GM12873 (cell line): Measurements from ENCODE around the gene ILF3.

Experiments
- TF ChIP-seq, protein P1 (sequence below): IDR thresholded peaks from 2 replicates; pipeline ENCODE4 v1.5.1; 2012; ENCODE audit warnings: low read depth, mild to moderate bottlenecking, moderate library complexity, low read length, control low read depth; ENCODE audit not compliant: insufficient read depth; ENCODE audit errors: missing control alignments

The ILF3 gene

DNA sequence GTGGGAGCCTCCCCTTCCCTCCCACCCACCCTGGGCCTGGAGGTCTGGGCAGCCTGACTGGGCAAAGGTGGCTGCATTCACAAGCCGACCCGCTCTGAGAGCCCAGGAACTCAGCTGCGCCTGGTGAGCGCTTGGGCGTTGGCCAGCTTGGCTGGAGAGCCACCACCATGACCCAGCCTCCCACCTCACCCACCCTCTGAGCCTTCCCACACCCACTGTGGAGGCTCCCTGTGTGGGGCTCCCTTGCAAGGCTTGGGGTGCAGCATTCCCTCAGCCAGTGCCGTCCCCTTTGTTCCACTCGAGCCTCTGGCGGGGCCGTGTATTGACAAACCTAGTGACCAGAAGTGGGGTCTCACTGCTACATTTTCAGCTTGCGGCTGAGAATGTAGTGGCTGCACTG lies 32.0 kb downstream of the ILF3 start:
- TF ChIP-seq, protein P1, sequence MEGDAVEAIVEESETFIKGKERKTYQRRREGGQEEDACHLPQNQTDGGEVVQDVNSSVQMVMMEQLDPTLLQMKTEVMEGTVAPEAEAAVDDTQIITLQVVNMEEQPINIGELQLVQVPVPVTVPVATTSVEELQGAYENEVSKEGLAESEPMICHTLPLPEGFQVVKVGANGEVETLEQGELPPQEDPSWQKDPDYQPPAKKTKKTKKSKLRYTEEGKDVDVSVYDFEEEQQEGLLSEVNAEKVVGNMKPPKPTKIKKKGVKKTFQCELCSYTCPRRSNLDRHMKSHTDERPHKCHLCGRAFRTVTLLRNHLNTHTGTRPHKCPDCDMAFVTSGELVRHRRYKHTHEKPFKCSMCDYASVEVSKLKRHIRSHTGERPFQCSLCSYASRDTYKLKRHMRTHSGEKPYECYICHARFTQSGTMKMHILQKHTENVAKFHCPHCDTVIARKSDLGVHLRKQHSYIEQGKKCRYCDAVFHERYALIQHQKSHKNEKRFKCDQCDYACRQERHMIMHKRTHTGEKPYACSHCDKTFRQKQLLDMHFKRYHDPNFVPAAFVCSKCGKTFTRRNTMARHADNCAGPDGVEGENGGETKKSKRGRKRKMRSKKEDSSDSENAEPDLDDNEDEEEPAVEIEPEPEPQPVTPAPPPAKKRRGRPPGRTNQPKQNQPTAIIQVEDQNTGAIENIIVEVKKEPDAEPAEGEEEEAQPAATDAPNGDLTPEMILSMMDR: no peak

DNA sequence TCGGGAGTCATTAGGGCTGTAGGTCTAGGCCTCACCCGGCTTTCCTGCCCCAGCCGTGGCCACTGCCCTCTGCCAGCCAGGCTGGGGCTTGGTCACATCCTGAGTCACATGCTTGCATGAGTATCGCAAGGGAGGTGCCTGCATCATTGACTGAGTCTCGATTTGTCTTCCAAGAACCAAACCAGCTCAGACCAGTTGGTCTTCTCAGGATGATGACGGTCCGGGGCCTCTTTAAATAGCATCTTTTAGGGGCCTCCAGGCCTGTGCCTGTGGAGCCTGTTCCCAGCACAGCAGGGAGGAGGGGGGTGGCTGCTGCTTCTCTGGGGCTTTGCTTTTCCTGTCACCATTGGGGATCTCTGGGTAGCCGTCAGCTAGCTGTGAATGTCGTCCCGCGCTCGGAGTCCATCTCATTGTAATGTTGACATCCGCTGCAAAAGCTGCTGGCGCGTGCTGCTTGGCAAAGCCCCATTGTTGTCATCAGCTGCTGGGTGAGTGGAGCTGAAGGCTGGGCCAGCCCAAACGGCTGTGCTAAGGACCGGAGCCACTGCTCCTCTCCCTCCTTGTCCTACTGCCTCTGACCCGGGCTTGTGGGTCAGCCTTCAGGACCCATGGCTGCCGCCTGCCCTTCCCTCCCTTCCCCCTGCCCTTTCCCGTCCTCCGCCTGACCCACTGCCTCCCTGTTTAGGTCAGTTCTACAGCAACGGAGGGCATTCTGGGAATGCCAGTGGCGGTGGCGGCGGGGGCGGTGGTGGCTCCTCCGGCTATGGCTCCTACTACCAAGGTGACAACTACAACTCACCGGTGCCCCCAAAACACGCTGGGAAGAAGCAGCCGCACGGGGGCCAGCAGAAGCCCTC lies 32.7 kb downstream of the ILF3 start:
- TF ChIP-seq, protein P1: no peak

DNA sequence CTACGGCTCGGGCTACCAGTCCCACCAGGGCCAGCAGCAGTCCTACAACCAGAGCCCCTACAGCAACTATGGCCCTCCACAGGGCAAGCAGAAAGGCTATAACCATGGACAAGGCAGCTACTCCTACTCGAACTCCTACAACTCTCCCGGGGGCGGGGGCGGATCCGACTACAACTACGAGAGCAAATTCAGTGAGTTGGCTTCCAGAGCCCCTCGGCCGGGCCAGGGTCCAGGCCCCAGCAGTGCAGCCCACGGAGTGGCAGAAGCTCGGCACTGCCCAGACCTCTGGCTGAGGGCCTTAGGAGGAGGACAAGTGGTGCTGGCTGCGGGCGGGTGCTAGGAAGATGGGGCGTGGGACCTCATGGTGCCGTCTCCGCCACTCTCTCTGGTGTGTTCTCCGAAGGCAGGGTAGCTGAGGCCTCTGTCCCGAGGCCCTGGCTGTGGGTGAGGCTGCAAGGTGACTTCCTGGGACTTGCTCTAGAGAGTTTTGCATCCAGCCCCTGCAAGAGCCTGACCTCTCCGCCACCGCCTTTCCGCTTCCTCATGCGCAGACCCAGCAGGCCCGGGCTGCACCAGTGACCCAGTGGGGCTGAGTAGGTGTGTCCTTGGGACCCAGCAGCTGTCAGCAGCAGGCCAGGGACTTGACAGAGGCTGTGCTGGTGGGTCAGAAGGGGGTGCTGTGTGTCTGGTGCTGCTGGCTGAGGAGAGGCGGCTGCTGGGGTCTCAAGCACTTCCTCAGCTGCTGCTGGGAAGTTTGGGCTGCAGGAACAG lies 33.6 kb downstream of the ILF3 start:
- TF ChIP-seq, protein P1: no peak

DNA sequence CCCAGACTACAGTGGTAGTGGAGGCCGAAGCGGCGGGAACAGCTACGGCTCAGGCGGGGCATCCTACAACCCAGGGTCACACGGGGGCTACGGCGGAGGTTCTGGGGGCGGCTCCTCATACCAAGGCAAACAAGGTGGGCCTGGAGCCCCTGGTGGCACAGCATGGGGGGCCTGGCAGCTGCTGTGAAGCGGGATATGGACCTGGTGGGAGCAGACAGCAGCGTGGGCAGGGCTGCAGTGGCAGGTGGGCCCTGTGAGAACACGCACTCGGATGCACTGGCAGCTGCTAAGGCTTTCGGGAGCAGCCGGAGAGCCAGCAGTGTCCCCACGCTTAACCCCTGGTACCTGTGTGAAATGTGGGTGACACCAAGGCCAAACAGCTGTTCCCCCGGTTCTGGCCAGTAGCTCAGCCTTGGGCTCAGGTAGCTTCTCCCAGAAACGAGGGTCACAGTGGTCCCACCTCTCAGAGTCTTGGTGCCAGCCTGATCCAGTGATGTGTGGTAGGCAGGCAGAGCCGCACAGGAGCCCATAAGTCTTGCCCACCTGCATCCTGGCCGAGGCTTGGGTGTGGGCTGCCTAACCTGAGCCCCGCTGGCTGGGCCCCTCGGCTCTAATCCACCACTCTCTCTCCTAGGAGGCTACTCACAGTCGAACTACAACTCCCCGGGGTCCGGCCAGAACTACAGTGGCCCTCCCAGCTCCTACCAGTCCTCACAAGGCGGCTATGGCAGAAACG lies 34.6 kb downstream of the ILF3 start:
- TF ChIP-seq, protein P1: no peak

DNA sequence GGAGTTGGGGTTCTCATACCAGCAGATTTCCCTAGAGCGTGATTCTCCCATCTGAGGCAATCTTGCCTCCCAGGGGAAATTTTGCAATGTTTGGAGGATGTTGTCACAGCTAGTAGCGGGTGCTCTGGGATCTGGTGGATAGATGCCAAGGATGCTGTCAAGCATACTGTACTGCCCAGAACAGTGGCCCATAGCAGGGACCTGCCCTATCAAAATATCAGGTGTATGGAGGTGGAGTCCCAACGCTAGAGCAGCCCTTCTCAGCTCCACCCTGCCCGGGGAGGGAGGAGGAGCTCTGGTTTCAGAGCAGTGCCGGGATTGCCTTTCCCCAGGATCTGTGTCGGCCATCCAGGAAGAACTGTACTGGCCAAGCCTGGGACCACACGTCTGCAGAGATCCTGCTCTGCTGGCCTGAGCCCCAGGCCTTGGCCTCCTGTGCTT lies 36.2 kb downstream of the ILF3 start:
- TF ChIP-seq, protein P1: no peak

DNA sequence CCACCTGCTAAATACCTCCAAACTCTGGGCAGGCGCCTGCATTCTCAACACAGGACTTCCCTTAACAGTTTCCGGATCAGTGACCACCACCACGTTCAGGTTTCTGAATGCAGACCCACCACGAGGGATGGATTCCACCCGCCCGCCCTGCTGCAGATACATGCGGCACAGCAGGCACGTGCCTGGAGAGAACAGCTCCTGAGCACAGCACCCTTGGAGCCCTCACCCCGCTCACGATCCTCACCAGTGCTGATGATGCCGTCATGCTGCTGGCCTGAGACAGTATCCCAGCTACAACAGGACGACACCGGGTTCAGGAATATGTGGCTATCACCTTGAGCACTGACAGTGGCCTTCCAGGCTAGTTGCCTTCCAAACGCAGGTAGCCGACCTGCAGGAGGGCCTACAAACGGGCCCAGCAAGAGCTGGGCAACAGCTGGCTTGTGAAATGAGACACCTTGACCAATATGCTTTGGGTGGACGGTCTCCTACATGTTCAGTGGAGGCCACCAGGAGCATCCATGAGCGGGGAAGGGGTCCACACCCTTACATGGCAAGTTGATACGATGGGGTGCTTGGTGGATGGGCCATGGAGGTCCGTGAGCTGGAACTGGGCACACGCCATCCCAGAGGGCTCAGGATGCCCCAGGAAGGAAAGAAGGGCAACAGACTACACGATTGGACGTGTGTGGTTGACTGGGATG lies 37.2 kb downstream of the ILF3 start:
- TF ChIP-seq, protein P1: no peak
